Erythroblast (primary cell): Measurements from ENCODE around the gene ANO6.

Source experiments
- GATA1 ChIP-seq: IDR thresholded peaks from 2 replicates; pipeline ENCODE4 v1.6.1; 2011; ENCODE audit warnings: low read depth, mild to moderate bottlenecking, control low read depth, low read length, moderate library complexity
- POLR2A ChIP-seq: IDR thresholded peaks from 2 replicates; pipeline ENCODE4 v1.6.1; 2011; ENCODE audit warnings: mild to moderate bottlenecking, low read length

- TF ChIP-seq POLR2A = no peak
- no peak for TF ChIP-seq GATA1
Measured at GRCh38 chr12:45303945-45304344, 88.0 kb downstream of the ANO6 start.
